C4-2B (cell line): ENCODE results near the gene EPHB6.

Source experiments
- H3K27ac ChIP-seq: fragments of 450-650 bp; 2 replicates; pipeline ENCODE4 v1.5.1; 2017
- ZFX ChIP-seq: fragments of 450-650 bp; IDR thresholded peaks from 2 replicates; pipeline ENCODE4 v1.6.1; 2017
- TF ChIP-seq, protein P1 (sequence below): fragments of 450-650 bp; conservative IDR thresholded peaks from 2 replicates; pipeline ENCODE4 v1.5.1; 2017; ENCODE audit warnings: mild to moderate bottlenecking

Gene EPHB6

DNA sequence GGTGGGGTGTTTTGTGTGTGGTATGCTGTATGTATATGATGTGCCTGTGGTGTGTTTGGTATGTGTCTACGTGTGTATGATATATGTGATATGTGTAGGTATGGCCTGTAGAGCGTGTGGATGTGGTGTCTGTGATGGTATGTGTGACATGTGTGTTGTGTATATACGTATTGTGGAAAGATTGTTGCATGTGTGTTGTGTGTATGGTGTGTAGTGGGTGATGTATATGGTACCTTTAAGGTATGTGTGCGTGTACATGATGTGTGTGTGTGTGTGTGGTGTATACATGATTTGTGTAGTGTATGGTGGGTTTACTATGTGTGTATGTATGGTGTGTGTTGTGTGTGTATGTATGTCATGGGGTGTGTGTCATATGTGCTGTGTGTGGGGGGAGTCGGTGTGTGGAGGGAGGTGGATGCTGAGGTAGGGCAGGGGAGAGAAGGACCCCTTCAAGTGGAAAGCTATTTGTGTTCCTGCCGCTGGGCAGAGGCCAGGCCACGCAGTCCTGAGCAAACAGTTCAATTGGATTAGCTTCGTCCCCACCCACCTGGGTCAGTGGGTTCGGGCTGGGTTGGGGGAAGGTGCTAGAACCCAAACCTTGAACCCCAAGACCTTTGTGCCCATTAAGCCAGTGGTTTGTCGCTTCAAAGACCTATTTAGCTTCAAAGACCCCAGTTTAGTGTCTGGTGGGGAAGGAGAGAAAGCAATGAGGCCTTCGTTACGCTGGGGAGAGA, 32.6 kb downstream of the EPHB6 start:
- TF ChIP-seq ZFX, result no peak
- TF ChIP-seq, protein P1, sequence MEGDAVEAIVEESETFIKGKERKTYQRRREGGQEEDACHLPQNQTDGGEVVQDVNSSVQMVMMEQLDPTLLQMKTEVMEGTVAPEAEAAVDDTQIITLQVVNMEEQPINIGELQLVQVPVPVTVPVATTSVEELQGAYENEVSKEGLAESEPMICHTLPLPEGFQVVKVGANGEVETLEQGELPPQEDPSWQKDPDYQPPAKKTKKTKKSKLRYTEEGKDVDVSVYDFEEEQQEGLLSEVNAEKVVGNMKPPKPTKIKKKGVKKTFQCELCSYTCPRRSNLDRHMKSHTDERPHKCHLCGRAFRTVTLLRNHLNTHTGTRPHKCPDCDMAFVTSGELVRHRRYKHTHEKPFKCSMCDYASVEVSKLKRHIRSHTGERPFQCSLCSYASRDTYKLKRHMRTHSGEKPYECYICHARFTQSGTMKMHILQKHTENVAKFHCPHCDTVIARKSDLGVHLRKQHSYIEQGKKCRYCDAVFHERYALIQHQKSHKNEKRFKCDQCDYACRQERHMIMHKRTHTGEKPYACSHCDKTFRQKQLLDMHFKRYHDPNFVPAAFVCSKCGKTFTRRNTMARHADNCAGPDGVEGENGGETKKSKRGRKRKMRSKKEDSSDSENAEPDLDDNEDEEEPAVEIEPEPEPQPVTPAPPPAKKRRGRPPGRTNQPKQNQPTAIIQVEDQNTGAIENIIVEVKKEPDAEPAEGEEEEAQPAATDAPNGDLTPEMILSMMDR, result no peak
- peak overlapping the region; percentile 81 for H3K27ac ChIP-seq

- no peak overlapping the region for H3K27ac ChIP-seq
- TF ChIP-seq, protein P1, result no peak
- no peak for TF ChIP-seq ZFX
Measured at GRCh38 chr7:142889816-142890215, 34.9 kb downstream of the EPHB6 start.

- TF ChIP-seq, protein P1, result no peak
- no peak for TF ChIP-seq ZFX
- H3K27ac ChIP-seq, result no peak overlapping the region
Measured at GRCh38 chr7:142890874-142891485, 36.1 kb downstream of the EPHB6 start.

- peak overlapping the region; percentile 93; the same call in 1 of the 2 replicates for H3K27ac ChIP-seq
- no peak for TF ChIP-seq ZFX
- TF ChIP-seq, protein P1, result no peak
Measured at GRCh38 chr7:142891490-142892082, 36.7 kb downstream of the EPHB6 start.

DNA sequence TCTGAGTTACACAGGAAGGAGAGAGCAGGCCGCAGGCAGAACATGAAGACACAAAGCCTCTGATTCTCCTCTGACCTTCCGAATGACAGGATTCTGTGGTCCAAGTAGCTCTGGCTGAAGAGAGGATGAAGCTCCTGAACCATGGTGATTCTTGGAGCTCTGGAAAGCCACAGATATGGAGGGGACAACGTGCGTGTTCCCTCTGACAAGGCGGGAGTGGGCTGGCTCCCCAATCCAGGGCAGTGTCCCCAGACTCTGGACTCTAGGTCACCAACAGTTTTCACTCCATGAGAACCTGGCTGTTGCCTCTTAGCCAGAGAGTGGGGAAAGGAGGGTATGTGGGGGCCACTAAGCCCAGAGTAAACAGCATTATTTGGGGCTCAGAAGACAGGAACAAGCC, 38.1 kb downstream of the EPHB6 start:
- no peak for TF ChIP-seq ZFX
- TF ChIP-seq, protein P1, result no peak
- peak overlapping the region; percentile 93 for H3K27ac ChIP-seq

- peak overlapping the region; percentile 93 for H3K27ac ChIP-seq
- TF ChIP-seq ZFX, result peak; percentile 46; the same call in 1 of the 2 replicates
- TF ChIP-seq, protein P1, result no peak
Measured at GRCh38 chr7:142894112-142894984, 39.5 kb downstream of the EPHB6 start.
